Activated CD4-positive, alpha-beta T cell treated with anti-CD3 and anti-CD28 coated beads, Interleukin-2, amount 50 U/mL, for 48 hours (primary cell): ENCODE data around the gene SYNJ2.

ENCODE experiments used
- DNase-seq, 2 experiments: peaks; one replicate each; pipeline ENCODE4 v3.0.0-alpha.2; 2020

SYNJ2 gene

GRCh38 chr6:158015188-158015506 is 33.5 kb downstream of the SYNJ2 start:
- no peak for DNase-seq

- DNase-seq = no peak
Observed at GRCh38 chr6:158016571-158017383, 35.1 kb downstream of the SYNJ2 start.

GRCh38 chr6:158017621-158018040 is 36.0 kb downstream of the SYNJ2 start:
- DNase-seq = no peak

GRCh38 chr6:158018041-158018771 is 36.5 kb downstream of the SYNJ2 start:
- no peak for DNase-seq

- no peak for DNase-seq
Observed at GRCh38 chr6:158018851-158019361, 37.2 kb downstream of the SYNJ2 start.

GRCh38 chr6:158019416-158019815 is 37.8 kb downstream of the SYNJ2 start:
- no peak for DNase-seq

GRCh38 chr6:158020272-158020711 is 38.6 kb downstream of the SYNJ2 start:
- no peak for DNase-seq

- DNase-seq = no peak
Observed at GRCh38 chr6:158020811-158021210, 39.1 kb downstream of the SYNJ2 start.

GRCh38 chr6:158021376-158021775 is 39.7 kb downstream of the SYNJ2 start:
- no peak for DNase-seq

- no peak for DNase-seq
Observed at GRCh38 chr6:158021814-158022748, 40.4 kb downstream of the SYNJ2 start.

GRCh38 chr6:158022749-158023596 is 41.3 kb downstream of the SYNJ2 start:
- no peak for DNase-seq

- no peak for DNase-seq
Observed at GRCh38 chr6:158023597-158023939, 41.9 kb downstream of the SYNJ2 start.

GRCh38 chr6:158024566-158025297 is 43.1 kb downstream of the SYNJ2 start:
- no peak for DNase-seq

- DNase-seq = peak; percentile 82 to 86
Observed at GRCh38 chr6:158026054-158026900, 44.6 kb downstream of the SYNJ2 start.

- DNase-seq = no peak
Observed at GRCh38 chr6:158026901-158027589, 45.4 kb downstream of the SYNJ2 start.

GRCh38 chr6:158027590-158028285 is 46.1 kb downstream of the SYNJ2 start:
- DNase-seq = no peak

GRCh38 chr6:158028421-158028820 is 46.8 kb downstream of the SYNJ2 start:
- DNase-seq = no peak

GRCh38 chr6:158028876-158029275 is 47.2 kb downstream of the SYNJ2 start:
- DNase-seq = no peak

GRCh38 chr6:158029668-158030230 is 48.1 kb downstream of the SYNJ2 start:
- no peak for DNase-seq
